Nephron (organoid): ENCODE measurements around the gene CLIP3.

ENCODE experiments used
- H3K27ac Mint-ChIP-seq, 3 experiments: 2 replicates each; pipeline ENCODE4 v1.8.0; 2020; ENCODE audit warnings: mixed read lengths in 3 of 3, mild to moderate bottlenecking in 2 of 3, moderate library complexity in 1 of 3
- H3K27me3 Mint-ChIP-seq: 2 replicates; pipeline ENCODE4 v1.8.0; 2021; ENCODE audit warnings: low read depth, mild to moderate bottlenecking, moderate library complexity, mixed read lengths
- H3K36me3 Mint-ChIP-seq: 2 replicates; pipeline ENCODE4 v1.8.0; 2020; ENCODE audit warnings: low read depth, mixed read lengths
- H3K4me1 Mint-ChIP-seq: 2 replicates; pipeline ENCODE4 v1.8.0; 2020; ENCODE audit warnings: mixed read lengths
- H3K4me3 Mint-ChIP-seq, 3 experiments: 2 replicates each; pipeline ENCODE4 v1.8.0; 2020; ENCODE audit warnings: mild to moderate bottlenecking in 3 of 3, mixed read lengths in 3 of 3, moderate library complexity in 2 of 3
- H3K9me3 Mint-ChIP-seq: 2 replicates; pipeline ENCODE4 v1.8.0; 2020; ENCODE audit warnings: mixed read lengths
- TF ChIP-seq, protein P1 (sequence below), 3 experiments: fragments of 200-600 bp; sonication (generic); IDR thresholded peaks; one replicate each; pipeline ENCODE4 v1.5.0; 2021; ENCODE audit warnings: antibody characterized with exemption in 3 of 3; ENCODE audit not compliant: unreplicated experiment in 3 of 3

CLIP3 gene

DNA sequence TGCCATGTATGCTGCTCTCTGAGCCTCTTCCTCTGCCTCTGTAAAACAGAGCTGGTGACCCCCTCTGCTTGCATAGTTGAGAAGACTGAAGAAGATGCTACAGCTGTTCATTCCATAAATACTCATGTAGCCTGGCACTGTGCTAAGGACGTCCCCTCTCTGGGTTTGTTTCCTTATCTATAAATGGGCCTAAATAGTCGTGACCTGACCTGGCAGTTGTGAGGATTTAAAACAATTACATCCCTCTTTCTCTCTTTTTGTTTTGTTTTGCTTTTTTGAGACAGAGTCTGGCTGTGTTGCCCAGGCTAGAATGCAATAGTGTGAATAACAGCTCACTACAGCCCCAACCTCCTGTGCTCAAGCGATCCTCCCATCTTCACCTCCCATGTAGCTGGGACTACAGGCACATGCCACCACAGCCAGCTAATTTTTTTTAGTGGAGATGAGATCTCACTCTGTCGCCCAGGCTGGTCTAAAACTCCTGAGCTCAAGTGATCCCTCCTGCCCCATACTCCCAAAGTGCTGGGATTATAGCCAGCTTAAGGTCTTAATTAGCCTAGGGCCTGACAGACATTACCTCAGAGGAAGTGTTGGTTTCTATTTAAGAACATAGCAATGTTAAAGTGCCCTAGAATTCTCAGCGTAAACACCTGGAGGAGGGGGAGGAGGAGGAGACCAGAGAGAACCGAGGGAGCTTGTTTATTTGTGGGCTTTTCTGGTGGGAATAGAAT is 26.7 kb upstream of the CLIP3 start:
- H3K27ac Mint-ChIP-seq = peak overlapping the region; percentile 45 to 78 (median 68)
- TF ChIP-seq, protein P1, sequence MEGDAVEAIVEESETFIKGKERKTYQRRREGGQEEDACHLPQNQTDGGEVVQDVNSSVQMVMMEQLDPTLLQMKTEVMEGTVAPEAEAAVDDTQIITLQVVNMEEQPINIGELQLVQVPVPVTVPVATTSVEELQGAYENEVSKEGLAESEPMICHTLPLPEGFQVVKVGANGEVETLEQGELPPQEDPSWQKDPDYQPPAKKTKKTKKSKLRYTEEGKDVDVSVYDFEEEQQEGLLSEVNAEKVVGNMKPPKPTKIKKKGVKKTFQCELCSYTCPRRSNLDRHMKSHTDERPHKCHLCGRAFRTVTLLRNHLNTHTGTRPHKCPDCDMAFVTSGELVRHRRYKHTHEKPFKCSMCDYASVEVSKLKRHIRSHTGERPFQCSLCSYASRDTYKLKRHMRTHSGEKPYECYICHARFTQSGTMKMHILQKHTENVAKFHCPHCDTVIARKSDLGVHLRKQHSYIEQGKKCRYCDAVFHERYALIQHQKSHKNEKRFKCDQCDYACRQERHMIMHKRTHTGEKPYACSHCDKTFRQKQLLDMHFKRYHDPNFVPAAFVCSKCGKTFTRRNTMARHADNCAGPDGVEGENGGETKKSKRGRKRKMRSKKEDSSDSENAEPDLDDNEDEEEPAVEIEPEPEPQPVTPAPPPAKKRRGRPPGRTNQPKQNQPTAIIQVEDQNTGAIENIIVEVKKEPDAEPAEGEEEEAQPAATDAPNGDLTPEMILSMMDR (IDR thresholded peaks at IDR 0.05; ENCODE audit: unreplicated experiment in 3 of 3) = no peak
- no peaks in the 10 kb centered on the region for H3K9me3 Mint-ChIP-seq
- peak overlapping the region in 2 of 3 experiments; percentile 52 to 69 for H3K4me3 Mint-ChIP-seq
- H3K27me3 Mint-ChIP-seq = no peaks in the 10 kb centered on the region
- H3K36me3 Mint-ChIP-seq = peaks cover 3% of the 10 kb centered on the region
- H3K4me1 Mint-ChIP-seq = peaks cover 44% of the 10 kb centered on the region

DNA sequence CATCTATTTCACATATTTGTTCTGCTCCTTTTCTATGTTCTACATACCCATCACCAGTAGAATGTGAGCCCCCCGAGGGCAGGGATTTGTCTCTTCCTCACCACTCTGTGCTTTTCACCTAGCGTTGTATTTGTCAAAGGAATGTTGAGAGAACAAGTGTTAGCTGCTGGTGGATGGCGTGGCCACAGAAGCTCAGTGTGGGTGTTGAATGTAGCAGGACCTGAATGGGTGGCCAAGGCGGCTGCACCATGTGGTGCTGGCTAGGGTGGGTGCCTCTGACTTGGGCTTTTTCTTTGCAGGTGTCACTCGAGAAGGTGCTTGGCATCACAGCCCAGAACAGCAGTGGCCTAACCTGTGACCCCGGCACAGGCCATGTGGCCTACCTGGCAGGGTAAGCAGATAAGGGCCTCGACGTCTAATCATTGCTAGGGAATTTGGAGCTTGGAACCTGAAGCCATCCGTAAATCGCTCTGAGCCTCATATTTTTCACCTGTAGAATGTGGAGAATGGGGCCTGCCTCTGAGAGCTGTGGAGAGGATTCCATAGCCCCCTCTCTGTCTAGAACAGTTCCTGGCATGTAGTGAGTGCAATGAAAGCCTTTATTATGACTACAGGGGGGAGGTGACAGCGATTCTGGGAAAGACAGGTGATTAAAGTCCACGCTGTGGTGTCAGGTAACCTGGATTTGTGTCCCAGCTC is 26.0 kb upstream of the CLIP3 start:
- Mint-ChIP-seq H3K4me1 (peaks cover 48% of the 10 kb centered on the region), H3K27me3 (no peaks in the 10 kb centered on the region), H3K27ac (peak overlapping the region; percentile 45 to 78 (median 68)), H3K4me3 (peak overlapping the region; percentile 48 to 71 (median 52)), H3K36me3 (peaks cover under 1% of the 10 kb centered on the region), H3K9me3 (no peaks in the 10 kb centered on the region)
- TF ChIP-seq, protein P1 (IDR thresholded peaks at IDR 0.05; ENCODE audit: unreplicated experiment in 3 of 3) = no peak

DNA sequence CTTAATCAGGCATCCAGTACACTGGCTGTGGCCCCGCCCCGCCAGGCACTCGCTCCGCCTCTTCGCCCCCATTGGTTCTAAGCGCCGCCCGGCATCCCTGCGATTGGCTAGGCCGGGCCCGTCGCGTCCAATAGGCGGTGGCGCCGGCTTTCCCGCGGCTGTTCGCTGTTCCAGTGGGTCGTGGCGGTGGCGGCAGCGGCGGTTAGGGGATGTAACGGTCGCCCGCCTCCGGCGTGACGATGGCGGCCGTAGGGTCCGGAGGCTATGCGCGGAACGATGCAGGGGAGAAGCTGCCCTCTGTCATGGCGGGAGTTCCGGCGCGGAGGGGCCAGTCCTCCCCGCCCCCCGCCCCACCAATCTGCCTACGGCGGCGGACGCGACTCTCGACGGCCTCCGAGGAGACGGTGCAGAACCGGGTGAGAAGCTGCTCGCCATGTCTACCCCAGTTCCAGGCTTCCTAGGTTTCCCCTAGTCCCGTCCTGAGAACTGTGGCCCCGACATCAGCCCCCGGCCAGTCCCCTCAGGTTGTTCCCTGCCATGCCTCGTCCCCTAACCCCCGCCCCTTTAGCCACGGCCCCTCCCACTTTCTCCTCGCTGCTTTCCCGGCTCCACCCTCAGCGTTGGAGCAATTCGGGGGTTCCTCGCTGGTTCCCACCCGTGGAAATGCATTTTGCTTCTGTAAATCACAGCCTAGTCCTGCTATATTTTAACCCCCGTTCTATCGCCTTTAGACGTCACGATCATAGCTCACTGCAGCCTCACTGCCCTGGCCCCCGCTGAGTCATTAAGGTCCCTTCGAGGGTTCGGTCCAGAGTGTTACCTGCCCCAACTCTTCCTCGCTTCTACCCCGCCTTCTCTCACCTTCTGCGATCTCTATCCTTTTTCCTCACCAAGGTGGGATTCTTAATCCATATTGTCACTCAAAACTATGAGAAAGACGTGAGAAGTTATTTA is 22.3 kb upstream of the CLIP3 start, which contains the start of gene WDR62:
Gene WDR62 (plus strand): TSS at position 165 of the 954 bp plus-strand sequence. CDS start 75 bp downstream, at position 240.
- H3K4me3 Mint-ChIP-seq = peak within 1 kb of the TSS; percentile 95 to 100 (median 96)
- no peaks in the 10 kb centered on the region for H3K9me3 Mint-ChIP-seq
- no peaks in the 10 kb centered on the region for H3K36me3 Mint-ChIP-seq
- no peaks in the 10 kb centered on the region for H3K27me3 Mint-ChIP-seq
- H3K4me1 Mint-ChIP-seq = peaks cover 49% of the 10 kb centered on the region
- TF ChIP-seq, protein P1 (IDR thresholded peaks at IDR 0.05; ENCODE audit: unreplicated experiment in 3 of 3) = peak in 2 of 3 experiments; percentile 2
- H3K27ac Mint-ChIP-seq = peak within 1 kb of the TSS; percentile 91 to 99 (median 97)

DNA sequence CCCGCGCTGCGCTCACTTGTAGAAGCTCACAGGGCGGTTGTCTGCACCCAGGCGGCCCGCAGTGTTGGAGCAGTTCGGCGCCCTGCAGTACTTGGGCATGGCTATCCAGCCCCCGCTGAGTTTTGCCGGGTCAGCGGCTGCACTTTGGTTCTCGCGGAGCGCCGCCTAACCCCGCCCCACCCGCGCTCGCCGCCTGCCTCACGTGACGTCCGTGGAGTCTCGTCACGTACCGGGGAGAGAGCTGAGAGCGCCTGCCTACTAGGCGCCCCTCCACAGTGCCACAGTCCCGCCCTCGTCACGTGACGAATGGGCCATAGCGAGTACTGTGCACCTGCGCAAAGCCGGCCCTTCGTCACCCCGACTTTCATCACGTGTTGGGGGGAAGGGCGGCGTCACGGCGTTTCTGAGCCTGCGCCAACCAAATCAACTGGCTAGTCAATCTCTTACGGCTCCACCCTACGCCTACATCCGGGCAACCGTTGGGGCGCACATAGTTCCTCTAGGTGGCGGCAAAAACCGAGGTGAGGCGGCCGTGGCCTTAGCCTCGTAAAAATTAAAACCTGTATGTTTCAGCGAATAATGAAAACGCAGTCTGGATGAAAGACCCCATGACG is 21.6 kb upstream of the CLIP3 start, which contains the start of gene THAP8:
Gene THAP8 (minus strand): TSS at position 167 of the 614 bp plus-strand sequence. CDS start 68 bp downstream, at position 99.
- Mint-ChIP-seq H3K4me3 (peak within 1 kb of the TSS; percentile 95 to 100 (median 96)), H3K36me3 (peaks cover 3% of the 10 kb centered on the region), H3K27ac (peak within 1 kb of the TSS; percentile 91 to 99 (median 97)), H3K27me3 (no peaks in the 10 kb centered on the region), H3K9me3 (no peaks in the 10 kb centered on the region), H3K4me1 (peaks cover 41% of the 10 kb centered on the region)
- TF ChIP-seq, protein P1 (IDR thresholded peaks at IDR 0.05; ENCODE audit: unreplicated experiment in 3 of 3) = peak; percentile 48 to 66 (median 61)

DNA sequence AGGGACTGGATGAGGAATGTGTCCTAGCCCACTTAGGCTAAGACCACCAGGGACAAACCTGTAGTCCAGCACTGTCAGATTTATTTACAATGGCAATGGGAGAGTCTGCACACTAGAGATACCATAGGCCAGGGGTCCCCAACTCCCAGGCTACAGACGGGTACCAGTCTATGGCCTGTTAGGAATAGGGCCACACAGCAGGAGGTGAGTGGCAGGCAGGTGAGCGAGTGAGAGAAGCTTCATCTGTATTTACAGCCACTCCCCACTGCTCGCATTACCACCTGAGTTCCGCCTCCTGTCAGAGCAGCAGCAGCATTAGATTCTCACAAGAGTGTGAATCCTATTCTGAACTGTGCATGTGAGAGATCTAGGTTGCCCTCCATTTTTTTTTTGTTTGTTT is 19.0 kb upstream of the CLIP3 start:
- TF ChIP-seq, protein P1 (IDR thresholded peaks at IDR 0.05; ENCODE audit: unreplicated experiment in 3 of 3) = no peak
- H3K27ac Mint-ChIP-seq = peak overlapping the region; percentile 18 to 61 (median 32)

More for the DNA sequence above, 19.0 kb upstream of the CLIP3 start:
- Mint-ChIP-seq H3K27me3 (no peaks in the 10 kb centered on the region), H3K9me3 (no peaks in the 10 kb centered on the region), H3K4me1 (peaks cover 25% of the 10 kb centered on the region), H3K36me3 (peaks cover 5% of the 10 kb centered on the region), H3K4me3 (peak overlapping the region; percentile 67 to 77 (median 71))
